Embryonic facial prominence (tissue), 1 donor: ENCODE results near the gene SLC25A33.

Experiments
- DNase-seq: peaks from one replicate; pipeline ENCODE4 v3.0.0-alpha.2; 2016; ENCODE audit errors: extremely low spot score

The SLC25A33 gene

GRCh38 chr1:9588551-9589143 is 49.4 kb downstream of the SLC25A33 start, which contains the start of gene TMEM201:
TMEM201 (plus strand) TSS chr1:9588911; CDS start chr1:9588931, 20 bp downstream.
- DNase-seq, result peak; percentile 80

GRCh38 chr1:9589144-9589718 is 50.0 kb downstream of the SLC25A33 start:
- no peak for DNase-seq

- DNase-seq, result no peak
Observed at GRCh38 chr1:9589719-9590157, 50.5 kb downstream of the SLC25A33 start.

GRCh38 chr1:9590201-9590600 is 50.9 kb downstream of the SLC25A33 start:
- no peak for DNase-seq

GRCh38 chr1:9590945-9591668 is 51.8 kb downstream of the SLC25A33 start:
- no peak for DNase-seq

GRCh38 chr1:9591669-9592509 is 52.6 kb downstream of the SLC25A33 start:
- no peak for DNase-seq

GRCh38 chr1:9592510-9593075 is 53.3 kb downstream of the SLC25A33 start:
- no peak for DNase-seq

- no peak for DNase-seq
Observed at GRCh38 chr1:9593147-9593491, 53.9 kb downstream of the SLC25A33 start.

- DNase-seq, result peak; percentile 53
Observed at GRCh38 chr1:9593492-9594465, 54.5 kb downstream of the SLC25A33 start.

- DNase-seq, result no peak
Observed at GRCh38 chr1:9594471-9595155, 55.3 kb downstream of the SLC25A33 start.

GRCh38 chr1:9595156-9595967 is 56.1 kb downstream of the SLC25A33 start:
- no peak for DNase-seq

- DNase-seq, result no peak
Observed at GRCh38 chr1:9595968-9596340, 56.7 kb downstream of the SLC25A33 start.

GRCh38 chr1:9596415-9597123 is 57.3 kb downstream of the SLC25A33 start:
- DNase-seq, result no peak

- no peak for DNase-seq
Observed at GRCh38 chr1:9597361-9598315, 58.4 kb downstream of the SLC25A33 start.

- no peak for DNase-seq
Observed at GRCh38 chr1:9598316-9598700, 59.0 kb downstream of the SLC25A33 start.

- DNase-seq, result no peak
Observed at GRCh38 chr1:9599741-9600140, 60.5 kb downstream of the SLC25A33 start.
